Smooth muscle cell (in vitro differentiated cells): ENCODE data around the gene OTP. TPM values are rescaled to one million over a fixed set of nuclear protein-coding genes. Genes with fewer than 3 reads are reported as not detected.
A peak's percentile ranks its signal among the peaks of the same experiment; 100 is the strongest.

Experiments
- DNase-seq: peaks from one replicate; lab custom pipeline; 2025; ENCODE audit not compliant: unreplicated experiment; lab: John Stamatoyannopoulos, UW
- H2AFZ ChIP-seq: fragments of 200-600 bp; sonication (generic); 2 replicates; pipeline ENCODE4 v1.6.0; 2016; ENCODE audit warnings: antibody characterized with exemption, low read depth, mild to moderate bottlenecking
- H3F3A ChIP-seq: fragments of 200-600 bp; sonication (generic); 2 replicates; pipeline ENCODE4 v1.6.0; 2017; ENCODE audit warnings: antibody characterized with exemption, low read depth
- H3K27ac ChIP-seq: fragments of 200-600 bp; sonication (generic); 2 replicates; pipeline ENCODE4 v1.5.1; 2016; ENCODE audit warnings: low read depth, mild to moderate bottlenecking
- H3K27me3 ChIP-seq: fragments of 200-600 bp; sonication (generic); 2 replicates; pipeline ENCODE4 v1.6.1; 2016; ENCODE audit warnings: low read depth, mild to moderate bottlenecking
- H3K36me3 ChIP-seq: fragments of 200-600 bp; sonication (generic); 2 replicates; pipeline ENCODE4 v1.5.1; 2016; ENCODE audit warnings: low read depth
- H3K4me1 ChIP-seq: fragments of 200-600 bp; sonication (generic); 2 replicates; pipeline ENCODE4 v1.5.1; 2016; ENCODE audit warnings: low read depth
- H3K4me2 ChIP-seq: fragments of 200-600 bp; sonication (generic); 2 replicates; pipeline ENCODE4 v1.6.0; 2016; ENCODE audit warnings: mild to moderate bottlenecking
- H3K4me3 ChIP-seq: fragments of 200-600 bp; sonication (generic); 2 replicates; pipeline ENCODE4 v1.5.1; 2016; ENCODE audit warnings: mild to moderate bottlenecking
- H3K79me2 ChIP-seq: fragments of 200-600 bp; sonication (generic); 2 replicates; pipeline ENCODE4 v1.6.0; 2016; ENCODE audit warnings: low read depth, mild to moderate bottlenecking
- H3K9ac ChIP-seq: fragments of 200-600 bp; sonication (generic); 2 replicates; pipeline ENCODE4 v1.6.0; 2016; ENCODE audit warnings: low read depth
- H3K9me3 ChIP-seq: fragments of 200-600 bp; sonication (generic); replicated peaks from 2 replicates; pipeline ENCODE4 v1.5.1; 2016; ENCODE audit warnings: low read depth
- H4K20me1 ChIP-seq: fragments of 200-600 bp; sonication (generic); 2 replicates; pipeline ENCODE4 v1.6.0; 2016; ENCODE audit warnings: low read depth
- WGBS: methylation state at CpG from one replicate; pipeline ENCODE4 v1.1.7; 2016; ENCODE audit warnings: low lambda C conversion rate; 5-methylcytosine and 5-hydroxymethylcytosine counted together
- polyA plus RNA-seq: library from polyadenylated mRNA; unstranded; fragments of >200 nt; fragmentation: Nextera tagmentation; extraction: Ambion mirVana; gene quantifications from 2 replicates; pipeline ENCODE4 v1.2.1, GENCODE V29; 2016
- total RNA-seq: library from RNA; depleted of rRNA; stranded (reverse); fragments of >200 nt; gene quantifications from 2 replicates; pipeline ENCODE4 v1.2.3, GENCODE V29; 2014
- TF ChIP-seq, protein P1 (sequence below): fragments of 200-600 bp; sonication (generic); IDR thresholded peaks from 2 replicates; pipeline ENCODE4 v1.5.1; 2017; ENCODE audit warnings: borderline replicate concordance, mild to moderate bottlenecking, antibody characterized with exemption; ENCODE audit not compliant: insufficient read depth, poor library complexity, severe bottlenecking

The OTP gene
- total and polyA plus RNA-seq, 2 experiments from 2014 or later = not detected

DNA sequence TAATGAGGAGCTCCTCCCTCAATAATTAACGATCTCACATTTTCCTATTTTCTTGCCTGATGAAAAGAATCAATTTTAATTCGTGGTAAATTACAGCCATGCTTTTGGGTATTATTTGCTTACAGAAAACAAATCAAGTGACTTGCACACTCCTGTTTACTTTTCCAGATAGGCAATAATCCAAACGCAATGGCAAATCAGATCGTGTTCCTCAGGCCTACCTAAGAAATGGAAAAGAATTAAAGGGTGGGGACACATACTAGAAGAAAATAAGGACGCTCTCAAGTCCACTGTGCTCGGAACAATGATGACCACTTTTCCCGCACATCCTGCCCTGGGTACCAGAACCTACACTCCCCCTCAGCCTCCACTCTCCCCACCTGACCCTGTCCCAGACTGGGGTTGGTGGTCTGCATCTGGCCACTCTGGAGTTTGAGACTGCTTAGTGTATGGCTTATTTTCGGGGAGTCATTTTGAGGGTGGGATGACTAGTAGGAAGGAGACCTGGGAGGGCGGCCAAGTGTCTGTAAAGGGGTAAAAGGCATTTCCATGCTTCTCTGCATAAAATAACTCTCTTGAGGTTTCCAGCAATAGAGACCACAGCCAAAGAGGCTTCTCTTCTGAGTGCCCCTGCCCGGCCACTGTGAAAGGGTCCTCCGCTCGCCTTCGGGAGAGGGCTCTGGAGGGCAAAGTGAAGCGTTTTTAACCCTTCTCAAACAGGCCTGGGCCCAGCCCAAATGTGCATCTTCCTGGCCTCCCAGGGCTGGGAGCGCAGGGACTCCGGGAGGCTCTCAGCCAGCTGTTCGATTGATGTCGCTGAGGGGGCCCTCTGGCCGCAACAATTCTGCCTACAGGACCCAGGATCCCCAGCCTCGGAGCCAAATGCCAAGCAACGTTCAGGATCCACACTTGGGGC is 4.5 kb upstream of the OTP start:
- no peak overlapping the region for H2AFZ ChIP-seq
- H3F3A ChIP-seq = no peaks in the 10 kb centered on the region
- no peak overlapping the region for H3K4me3 ChIP-seq
- peaks cover 33% of the 10 kb centered on the region for H3K4me1 ChIP-seq
- H3K27me3 ChIP-seq = peaks cover 100% of the 10 kb centered on the region
- 6% methylated on average over 21 of the region's 21 CpGs for WGBS
- no peak overlapping the region for H3K9ac ChIP-seq
- H3K4me2 ChIP-seq = peak overlapping the region; percentile 91
- H4K20me1 ChIP-seq = no peaks in the 10 kb centered on the region
- no peak overlapping the region for H3K27ac ChIP-seq
- H3K9me3 ChIP-seq = no peaks in the 10 kb centered on the region
- TF ChIP-seq, protein P1, sequence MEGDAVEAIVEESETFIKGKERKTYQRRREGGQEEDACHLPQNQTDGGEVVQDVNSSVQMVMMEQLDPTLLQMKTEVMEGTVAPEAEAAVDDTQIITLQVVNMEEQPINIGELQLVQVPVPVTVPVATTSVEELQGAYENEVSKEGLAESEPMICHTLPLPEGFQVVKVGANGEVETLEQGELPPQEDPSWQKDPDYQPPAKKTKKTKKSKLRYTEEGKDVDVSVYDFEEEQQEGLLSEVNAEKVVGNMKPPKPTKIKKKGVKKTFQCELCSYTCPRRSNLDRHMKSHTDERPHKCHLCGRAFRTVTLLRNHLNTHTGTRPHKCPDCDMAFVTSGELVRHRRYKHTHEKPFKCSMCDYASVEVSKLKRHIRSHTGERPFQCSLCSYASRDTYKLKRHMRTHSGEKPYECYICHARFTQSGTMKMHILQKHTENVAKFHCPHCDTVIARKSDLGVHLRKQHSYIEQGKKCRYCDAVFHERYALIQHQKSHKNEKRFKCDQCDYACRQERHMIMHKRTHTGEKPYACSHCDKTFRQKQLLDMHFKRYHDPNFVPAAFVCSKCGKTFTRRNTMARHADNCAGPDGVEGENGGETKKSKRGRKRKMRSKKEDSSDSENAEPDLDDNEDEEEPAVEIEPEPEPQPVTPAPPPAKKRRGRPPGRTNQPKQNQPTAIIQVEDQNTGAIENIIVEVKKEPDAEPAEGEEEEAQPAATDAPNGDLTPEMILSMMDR = no peak
- no peaks in the 10 kb centered on the region for H3K36me3 ChIP-seq
- no peaks in the 10 kb centered on the region for H3K79me2 ChIP-seq
- no peak for DNase-seq

DNA sequence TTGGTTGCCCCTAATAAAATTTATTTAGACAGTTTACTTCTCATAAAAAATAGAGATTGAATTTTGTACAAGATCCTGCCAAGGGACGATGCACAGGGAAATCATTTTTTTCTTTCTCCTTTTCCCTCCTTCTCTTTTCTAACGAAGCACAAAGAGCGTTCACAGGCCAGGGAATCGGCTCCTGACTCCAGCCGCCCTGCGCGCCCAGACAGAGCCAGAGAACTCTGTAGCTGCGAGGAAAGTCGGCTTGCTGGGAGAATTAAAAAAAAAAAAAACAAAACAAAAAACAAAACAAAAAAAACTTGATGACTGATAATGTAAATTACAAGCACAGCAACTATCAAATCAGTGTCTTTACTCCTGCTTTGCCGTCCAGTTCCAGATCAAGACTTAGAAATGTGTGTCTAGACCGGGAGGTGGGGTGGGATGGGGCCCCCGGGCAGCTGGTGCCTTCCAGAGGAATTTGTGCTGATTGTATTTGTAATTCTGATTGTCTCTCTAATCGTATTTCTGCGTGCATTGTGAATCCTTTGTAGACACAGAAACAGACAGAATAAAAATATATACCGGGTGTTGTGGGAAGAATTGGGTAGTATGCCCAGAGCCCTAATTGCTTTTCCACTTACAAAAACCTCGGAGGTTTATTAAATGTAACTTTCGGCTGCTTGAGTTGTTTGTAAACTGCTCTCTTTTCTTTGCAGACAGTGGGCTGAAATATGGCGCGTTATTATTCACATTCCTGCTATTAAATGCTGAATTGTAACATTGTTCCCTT is 3.6 kb upstream of the OTP start:
- peaks cover 33% of the 10 kb centered on the region for H3K4me1 ChIP-seq
- H3K36me3 ChIP-seq = no peaks in the 10 kb centered on the region
- H3K9ac ChIP-seq = no peak overlapping the region
- no peaks in the 10 kb centered on the region for H3F3A ChIP-seq
- DNase-seq = no peak
- no peak overlapping the region for H2AFZ ChIP-seq
- no peaks in the 10 kb centered on the region for H4K20me1 ChIP-seq
- H3K79me2 ChIP-seq = no peaks in the 10 kb centered on the region
- WGBS = 9% methylated on average over 19 of the region's 19 CpGs
- TF ChIP-seq, protein P1 = no peak
- no peak overlapping the region for H3K4me3 ChIP-seq
- no peak overlapping the region for H3K27ac ChIP-seq
- no peak overlapping the region for H3K4me2 ChIP-seq
- H3K9me3 ChIP-seq = no peaks in the 10 kb centered on the region
- H3K27me3 ChIP-seq = peaks cover 100% of the 10 kb centered on the region

DNA sequence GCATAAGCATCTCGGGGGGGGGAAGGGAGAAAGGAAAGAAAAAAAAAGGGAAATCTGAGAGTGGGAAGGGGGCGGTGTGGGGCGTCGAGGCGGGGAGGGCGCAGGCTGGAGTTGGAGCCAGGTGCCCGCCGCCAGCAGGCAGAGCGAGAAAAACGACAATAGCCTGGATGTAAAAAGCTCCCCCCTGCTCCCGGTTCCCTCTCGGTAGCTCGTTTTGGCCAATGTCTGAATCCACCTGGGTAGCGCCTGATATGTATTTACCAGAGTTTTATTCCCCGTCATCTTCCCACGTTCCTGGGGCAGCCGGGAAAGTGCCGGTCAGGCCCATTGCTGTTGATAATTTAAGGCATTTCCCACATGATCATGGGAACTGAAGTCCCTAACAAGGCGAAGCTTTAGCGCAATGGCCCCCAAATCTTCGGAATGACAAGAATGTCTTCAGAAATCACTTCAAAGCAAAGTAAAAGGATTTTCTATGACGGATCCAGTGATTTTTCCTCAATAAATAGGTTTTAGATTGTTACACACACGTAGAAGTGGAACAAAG is 3.0 kb upstream of the OTP start:
- Histone ChIP-seq H3K27ac (no peak overlapping the region), H3K4me2 (no peak overlapping the region), H3K9me3 (no peaks in the 10 kb centered on the region), H3K27me3 (peaks cover 100% of the 10 kb centered on the region), H4K20me1 (no peaks in the 10 kb centered on the region), H3K36me3 (no peaks in the 10 kb centered on the region), H3K79me2 (no peaks in the 10 kb centered on the region), H2AFZ (no peak overlapping the region), H3F3A (no peaks in the 10 kb centered on the region), H3K4me3 (no peak overlapping the region), H3K9ac (no peak overlapping the region), H3K4me1 (peaks cover 33% of the 10 kb centered on the region)
- WGBS = 2% methylated on average over 23 of the region's 23 CpGs
- no peak for DNase-seq
- TF ChIP-seq, protein P1 = no peak
